ENCODE measurements around the gene RXRA.
A peak's percentile ranks its signal among the peaks of the same experiment; 100 is the strongest.

Gene RXRA

DNA sequence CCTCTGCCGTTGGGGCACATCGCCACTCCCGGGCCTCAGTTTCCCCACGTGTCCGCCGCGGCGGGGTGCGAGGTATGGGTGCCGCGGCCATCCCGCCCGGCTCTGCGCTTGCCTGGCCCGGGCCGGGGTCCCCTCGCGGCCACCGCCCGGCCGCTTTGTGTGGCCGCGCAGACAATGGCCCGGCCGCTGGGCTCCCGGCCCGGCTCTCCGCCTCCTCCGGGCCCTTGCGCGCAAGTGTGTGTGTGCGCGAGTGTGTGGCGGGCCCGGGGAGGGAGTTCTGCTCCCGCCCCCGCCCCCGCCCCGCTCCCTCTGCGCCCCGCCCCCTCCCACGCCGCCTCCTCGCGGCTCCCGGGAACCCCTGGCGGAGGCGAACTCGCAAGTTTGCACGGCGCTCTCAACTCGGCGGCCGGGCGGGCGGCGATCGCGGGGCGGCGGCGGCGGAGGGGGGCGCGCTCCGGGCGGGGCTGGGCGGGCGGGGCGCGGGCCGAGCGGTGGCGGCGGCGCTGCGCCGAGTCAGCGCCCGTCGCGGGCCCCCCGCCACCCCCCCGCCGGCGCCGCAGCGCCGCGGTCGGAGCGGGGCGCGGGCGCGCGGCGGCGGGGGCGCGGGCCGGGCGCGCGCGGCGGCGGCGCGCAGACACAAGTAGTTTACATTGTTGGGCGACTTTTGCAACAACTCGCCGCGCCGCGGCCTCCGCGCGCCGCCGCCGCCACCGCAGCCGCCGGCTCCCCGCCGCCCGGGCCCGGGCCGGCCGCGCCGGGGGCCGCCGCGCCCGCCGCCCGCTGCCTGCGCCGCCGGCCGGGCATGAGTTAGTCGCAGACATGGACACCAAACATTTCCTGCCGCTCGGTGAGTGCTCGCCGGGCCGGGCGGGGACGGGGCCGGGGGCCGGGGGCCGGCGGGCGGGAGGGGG, at the start of gene RXRA:
TSS of gene RXRA (plus strand) at position 643 of the 911 bp plus-strand sequence. CDS start at position 820, 177 bp downstream.
- peak; percentile 61 for DNase-seq (ENCODE audit: low read depth)

DNA sequence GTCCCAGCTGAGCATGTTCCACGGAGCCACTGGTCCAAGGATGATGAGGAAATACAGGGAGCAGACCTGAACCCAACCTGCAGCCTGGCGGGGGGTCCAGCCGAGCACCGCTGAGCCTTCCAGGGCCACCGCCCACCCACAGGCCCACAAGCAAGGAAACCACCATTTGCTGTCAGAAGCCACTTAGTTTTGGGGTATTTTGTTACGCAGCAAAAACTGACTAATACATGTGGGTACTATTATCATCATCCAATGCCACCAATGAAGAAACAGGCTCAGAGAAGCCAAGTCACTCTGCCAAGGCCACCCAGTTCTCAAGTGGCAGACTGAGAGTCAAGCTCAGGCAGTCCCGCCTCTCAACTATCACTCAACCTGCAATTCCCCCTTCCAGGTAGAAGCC, 48.0 kb upstream of the RXRA start:
- DNase-seq (ENCODE audit: low read depth), result no peak

DNA sequence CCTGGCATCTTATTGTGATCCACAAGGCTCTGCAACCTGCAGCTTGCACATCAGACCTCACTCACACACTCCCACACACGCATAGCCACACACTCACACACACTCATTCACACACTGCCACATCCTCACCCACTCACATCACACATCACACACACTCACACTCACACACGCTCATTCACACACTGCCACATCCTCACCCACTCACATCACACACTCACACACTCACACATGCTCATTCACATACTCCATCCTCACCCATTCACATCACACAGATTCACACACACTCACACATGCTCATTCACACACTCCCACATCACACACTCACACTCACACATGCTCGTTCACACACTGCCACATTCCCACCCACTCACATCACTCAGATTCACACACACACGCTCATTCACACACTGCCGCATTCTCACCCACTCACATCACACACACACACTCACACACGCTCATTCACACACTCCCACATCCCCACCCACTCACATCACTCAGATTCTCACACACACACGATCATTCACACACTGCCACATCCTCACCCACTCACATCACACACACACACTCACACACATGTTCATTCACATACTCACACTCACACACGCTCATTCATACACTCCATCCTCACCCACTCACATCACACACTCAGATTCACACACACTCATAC, 47.1 kb upstream of the RXRA start:
- DNase-seq (ENCODE audit: low read depth), result no peak

DNA sequence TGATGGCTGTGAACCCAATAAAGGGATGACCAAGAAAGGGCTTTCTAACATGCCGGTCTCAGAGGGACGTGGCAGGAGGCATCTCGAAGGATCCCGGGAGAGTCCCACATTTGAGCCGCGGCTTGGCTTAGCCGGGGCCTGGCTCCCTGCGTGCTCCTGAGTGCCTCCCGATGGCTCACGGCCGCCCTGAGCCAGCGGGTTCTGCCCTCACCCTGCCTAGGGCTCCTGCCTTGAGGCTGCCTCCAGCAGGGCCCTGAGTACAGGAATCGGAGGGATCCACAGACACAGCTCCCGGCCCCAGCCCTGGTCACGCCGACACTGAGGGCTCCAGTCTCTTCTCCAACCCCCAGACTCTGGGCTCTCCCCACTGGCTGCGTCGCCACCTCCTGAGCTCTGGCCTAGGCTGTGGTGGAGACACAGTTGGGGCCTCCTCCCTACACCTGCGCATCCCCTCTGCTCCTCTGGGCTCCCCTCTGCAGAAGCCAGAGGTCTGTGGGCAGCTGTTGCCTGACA, 44.1 kb upstream of the RXRA start:
- DNase-seq (ENCODE audit: low read depth), result no peak

DNA sequence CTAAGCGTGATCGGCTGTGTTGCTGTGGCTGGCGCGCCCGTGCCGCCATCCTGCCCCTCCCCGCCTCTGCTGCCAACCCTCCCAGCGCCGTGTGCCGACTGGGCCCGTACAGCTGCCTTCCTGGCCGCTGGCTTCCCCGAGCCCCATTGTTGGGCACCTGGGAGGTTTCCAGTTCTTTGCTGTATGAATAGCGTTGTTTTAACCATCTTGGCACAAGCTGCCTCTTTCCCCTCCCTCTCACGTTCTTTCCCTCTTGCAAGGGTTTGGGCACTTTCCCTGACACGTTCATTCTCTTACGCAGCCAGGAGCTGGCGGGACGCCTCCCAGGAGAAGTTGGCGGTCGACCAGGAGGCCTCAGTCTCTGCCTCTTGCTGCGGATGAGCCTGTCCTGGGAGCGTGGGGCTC, 43.1 kb upstream of the RXRA start:
- no peak for DNase-seq (ENCODE audit: low read depth)

DNA sequence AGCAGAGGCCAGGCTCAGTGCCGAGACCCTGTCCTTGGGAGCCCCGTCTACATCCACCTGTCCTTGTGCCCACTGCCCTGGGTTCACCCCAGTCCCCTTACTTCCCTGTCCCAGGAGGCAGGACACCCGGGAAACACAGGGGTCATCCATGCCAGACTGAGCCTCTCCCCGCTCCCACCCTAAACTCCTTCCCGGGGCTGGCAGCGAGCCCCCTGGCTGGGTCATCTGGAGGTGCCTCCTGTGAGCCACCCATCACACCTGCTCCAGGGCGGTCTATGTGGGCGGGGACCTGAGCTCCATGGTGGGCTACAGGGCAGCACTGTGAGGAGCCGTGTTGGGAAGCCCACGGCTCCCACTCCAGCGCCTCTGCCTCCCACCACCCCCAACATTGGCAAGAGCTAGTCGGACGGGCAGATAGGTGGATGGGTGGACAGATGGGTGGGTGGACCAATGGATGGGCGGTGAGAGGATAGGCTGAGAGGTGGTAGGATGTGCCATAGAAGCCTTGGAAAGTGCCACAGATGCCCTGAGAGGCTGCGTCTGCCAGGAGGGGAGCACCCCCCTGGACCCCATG, 42.5 kb upstream of the RXRA start:
- no peak for DNase-seq (ENCODE audit: low read depth)

DNA sequence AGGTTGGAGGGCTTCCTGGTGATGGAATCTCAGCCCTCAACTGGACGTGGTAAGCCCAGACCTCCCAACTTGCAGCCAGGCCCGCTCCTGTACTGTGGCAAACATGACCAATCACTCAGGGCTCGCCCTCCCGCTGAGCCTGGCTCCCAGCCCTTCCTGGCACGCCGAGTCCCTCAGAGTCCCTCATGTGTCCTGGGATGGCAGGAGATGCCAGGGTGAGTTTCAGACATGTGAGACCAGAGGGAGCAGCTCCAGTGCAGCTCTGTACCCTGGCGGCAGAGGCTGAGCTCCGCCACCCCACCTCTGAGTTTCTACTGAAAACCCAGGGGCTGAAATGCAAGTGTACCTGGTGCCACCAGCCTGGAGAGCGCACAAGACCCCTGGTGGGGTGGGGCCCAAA, 42.0 kb upstream of the RXRA start:
- DNase-seq (ENCODE audit: low read depth), result no peak

DNA sequence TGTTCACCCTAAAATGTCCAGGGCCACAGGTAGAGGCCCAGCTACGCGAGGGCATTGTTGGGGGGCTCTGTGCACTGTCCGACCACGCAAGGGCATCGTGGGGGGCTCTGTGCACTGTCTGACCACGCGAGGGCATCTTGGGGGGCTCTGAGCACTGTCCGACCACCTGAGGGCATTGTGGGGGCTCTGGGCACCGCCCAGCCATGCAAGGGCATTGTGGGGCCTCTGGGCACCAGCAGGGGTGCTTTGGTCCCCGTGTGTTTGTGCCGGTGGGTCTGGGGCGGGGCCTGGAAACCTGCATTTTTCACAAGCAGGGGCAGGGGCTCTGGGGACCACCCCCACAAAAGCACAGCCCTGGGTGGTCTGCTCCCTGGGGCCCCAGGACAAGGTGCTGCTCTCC, 41.5 kb upstream of the RXRA start:
- no peak for DNase-seq (ENCODE audit: low read depth)

DNA sequence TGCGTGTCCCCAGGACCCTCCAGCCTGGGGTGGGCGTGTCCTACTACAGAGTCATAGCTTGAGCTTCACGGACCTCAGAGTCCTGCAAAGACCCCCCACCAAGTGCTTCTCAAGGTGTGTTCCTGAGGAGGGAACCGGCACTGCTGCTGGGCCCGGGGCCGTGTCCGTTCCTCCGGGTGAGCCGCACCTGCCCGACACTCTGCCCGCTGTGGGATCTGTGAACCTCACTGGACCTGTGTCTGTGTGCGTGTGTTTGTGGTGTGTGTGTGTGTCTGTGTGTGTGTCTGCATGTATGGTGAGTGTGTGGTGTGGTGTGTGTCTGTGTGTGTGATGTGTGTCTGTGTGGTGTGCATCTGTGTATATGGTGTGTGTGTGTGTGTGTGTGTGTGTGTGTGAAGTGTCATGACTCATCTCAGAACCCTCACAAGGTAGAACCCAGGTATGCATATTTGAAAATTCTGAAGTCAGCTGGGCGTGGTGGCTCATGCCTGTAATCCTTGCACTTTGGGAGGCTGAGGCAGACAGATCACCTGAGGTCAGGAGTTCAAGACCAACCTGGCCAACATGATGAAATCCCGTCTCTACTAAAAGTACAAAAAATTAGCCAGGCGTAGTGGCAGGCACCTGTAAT, 40.9 kb upstream of the RXRA start:
- DNase-seq (ENCODE audit: low read depth), result no peak

DNA sequence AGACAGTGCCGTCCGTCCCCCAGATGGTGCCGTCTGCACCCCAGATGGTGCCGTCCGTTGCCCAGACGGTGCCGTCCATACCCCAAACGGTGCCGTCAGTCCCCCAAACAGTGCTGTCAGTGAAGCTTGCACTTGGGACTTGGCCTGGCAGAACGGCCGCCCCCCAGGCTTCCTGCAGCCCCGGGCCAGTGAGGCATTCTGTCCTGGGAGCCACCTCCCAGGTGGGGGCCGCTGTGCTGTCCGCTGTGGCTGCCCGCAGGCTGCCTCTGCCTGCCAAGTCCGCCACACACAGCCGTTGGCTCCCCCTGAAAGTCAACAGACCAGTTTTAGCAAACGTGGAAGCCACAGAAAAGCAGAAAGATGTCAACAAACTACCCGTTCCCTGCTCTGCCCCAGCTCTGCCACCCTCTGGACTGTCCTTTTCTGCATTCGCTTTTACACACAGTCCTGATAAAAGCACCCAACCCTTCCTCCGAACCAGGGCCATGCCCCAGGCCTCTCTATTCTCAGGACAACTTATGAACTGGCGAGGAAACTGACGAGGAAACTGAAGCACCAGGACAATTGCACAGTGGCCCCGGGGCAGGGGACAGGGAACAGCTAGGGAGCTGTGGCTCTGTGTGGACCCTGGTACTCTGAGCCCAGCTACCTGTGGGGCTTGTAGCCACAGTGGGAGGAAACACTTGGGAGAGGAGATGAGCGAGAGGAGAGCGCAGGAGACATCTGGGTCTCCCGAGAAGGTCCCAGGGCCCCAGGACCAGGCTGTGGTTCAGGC, 39.6 kb upstream of the RXRA start:
- DNase-seq (ENCODE audit: low read depth), result no peak

DNA sequence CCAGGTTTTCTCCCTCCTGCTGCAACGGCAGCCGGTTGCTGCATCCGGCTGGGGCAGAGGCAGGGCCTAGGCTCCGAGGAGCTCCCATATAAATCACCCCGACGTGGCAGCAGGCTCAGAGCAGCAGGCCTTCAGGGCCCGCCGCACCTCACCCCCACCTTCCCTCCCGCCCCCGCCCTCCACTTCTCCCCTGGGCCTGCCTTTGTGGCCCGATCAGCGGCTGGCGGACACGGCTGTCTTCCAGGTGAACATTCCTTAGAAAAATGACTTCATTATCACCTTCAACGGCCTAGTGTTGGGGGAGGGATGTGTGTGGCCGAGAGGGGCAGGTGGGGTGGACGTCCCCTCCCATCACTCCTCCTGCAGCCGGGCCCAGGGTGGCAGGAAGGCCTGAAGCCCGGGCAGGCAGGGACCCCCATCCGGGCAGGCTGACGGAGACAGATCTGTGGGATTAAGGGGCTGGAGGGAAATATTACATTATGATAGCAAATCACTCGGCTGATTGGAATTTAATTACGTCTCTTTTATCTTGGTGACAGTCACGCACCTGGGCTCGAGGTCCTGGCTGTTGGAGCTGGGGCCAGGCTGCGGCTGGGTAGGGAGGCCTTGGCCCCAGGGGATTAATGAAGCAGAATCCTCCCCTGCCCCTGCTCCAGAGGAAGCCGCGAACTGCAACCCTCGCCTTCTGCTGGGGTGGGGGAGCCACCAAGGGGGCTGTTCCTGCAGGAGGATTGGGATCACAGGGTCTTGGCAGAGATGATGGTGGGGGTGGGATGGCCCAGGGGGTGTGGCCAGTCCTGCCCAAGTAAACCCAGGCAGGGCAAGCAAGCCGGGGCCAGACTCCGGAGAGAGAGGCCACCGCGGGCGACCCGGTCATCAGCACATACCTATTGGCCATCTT, 38.4 kb upstream of the RXRA start:
- DNase-seq (ENCODE audit: low read depth), result no peak

DNA sequence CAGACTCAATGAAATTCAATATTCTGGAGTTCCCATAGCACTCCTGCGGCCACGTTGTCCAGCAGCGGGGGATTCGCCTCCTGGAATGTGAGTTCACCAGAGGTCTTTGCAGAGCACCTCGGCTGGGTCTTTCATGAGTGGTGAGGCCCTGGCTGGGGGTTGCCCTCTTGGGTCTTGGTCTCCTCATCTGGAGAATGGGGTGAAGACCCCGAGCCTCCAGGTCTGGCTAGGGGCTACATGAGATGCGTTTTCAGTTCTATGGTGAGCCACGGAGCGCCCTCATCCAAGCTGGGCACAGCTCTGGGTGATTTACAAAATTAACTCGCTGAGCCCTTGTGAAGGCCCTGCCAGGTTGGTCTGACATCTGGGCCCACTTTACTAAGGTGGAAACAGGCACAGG, 37.5 kb upstream of the RXRA start:
- DNase-seq (ENCODE audit: low read depth), result no peak

DNA sequence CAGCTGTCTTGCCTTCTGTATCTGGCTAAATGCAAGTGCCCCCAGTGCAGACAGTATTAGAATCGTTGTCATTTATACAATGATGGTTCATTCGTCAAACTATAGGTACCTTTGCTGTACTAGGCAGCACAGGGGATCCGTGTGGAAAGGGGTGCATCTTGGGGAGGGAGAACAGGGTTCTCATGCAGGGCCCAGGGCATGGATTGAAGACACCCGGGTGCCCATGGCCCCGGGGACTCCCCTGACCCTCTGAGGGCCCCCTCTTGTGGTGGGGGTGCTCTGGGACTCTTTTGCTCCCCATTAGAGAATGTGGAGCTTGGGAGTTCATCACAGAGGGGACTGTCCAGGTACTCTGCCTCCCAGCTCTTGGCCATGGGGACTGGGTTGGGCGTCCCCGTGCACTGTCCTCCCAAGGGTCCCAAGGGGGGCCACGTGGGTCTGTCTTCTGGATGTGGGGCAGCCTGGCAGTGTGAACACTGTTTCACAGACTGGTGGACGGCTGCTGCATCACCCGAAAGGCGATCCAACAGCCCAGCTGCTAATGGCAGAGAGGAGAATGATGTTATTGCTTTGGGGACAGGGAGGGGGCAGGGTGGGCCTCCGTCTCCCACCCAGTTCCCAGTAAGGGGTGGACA, 36.9 kb upstream of the RXRA start:
- DNase-seq (ENCODE audit: low read depth), result no peak

DNA sequence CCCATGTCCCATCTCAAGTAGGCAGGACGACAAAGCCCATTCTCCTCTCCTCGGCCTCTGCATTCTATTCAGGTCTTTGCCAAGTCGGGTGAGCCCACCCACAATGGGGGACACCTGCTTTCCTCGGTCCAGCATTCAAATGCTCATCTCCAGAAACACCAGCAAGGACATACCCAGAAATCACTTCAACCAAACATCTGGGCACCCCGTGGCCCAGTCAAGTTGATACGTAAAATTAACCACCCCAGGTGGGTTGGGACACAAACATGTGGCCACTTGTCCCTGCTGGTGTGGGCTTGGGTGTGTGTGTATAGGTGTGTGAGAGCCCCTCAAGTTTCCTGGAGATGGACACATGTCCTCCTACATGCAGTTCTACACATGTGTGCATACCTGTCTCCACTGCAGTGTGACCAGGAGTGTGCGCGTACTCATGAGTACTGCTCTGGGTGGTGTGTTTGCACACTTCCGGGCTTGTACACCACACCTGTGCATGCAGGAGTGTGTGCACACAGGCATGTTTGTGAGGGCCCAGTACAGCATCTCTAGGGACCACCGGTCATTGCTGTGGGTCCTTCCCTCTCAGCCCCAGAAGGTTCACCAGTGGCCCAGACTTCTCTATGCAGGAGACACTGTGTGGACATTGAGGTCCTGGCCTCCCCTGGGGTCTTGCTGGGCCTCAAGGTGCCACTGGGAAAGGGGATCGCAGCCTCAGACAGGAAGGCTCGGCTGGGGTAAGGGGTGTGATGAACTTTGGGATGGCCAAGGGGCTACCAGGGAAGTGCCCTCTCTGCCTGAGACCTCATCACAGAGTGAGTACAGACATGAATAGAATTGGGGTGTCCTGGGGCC, 35.4 kb upstream of the RXRA start:
- no peak for DNase-seq (ENCODE audit: low read depth)

DNA sequence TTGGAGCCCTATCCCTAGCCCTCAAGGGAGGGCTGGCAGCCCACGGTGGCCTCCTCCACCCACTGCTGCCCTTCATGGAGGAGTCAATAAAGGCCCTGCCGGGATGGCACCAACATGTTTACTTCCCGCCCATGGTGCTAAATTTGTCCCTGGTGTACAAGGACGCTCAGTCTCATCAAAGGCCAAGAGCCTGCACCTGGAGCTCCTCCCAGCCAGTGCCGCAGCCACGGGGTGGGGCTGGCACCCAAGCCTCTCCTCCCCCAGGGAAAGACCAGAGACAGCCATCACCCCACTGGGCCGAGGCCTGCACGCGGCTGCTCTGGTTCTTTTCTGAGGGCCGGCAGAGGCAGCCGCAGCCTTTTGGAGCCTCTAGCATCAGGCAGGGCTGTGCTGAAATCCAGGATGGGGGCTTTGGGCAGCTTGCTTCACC, 34.8 kb upstream of the RXRA start:
- DNase-seq (ENCODE audit: low read depth), result no peak

DNA sequence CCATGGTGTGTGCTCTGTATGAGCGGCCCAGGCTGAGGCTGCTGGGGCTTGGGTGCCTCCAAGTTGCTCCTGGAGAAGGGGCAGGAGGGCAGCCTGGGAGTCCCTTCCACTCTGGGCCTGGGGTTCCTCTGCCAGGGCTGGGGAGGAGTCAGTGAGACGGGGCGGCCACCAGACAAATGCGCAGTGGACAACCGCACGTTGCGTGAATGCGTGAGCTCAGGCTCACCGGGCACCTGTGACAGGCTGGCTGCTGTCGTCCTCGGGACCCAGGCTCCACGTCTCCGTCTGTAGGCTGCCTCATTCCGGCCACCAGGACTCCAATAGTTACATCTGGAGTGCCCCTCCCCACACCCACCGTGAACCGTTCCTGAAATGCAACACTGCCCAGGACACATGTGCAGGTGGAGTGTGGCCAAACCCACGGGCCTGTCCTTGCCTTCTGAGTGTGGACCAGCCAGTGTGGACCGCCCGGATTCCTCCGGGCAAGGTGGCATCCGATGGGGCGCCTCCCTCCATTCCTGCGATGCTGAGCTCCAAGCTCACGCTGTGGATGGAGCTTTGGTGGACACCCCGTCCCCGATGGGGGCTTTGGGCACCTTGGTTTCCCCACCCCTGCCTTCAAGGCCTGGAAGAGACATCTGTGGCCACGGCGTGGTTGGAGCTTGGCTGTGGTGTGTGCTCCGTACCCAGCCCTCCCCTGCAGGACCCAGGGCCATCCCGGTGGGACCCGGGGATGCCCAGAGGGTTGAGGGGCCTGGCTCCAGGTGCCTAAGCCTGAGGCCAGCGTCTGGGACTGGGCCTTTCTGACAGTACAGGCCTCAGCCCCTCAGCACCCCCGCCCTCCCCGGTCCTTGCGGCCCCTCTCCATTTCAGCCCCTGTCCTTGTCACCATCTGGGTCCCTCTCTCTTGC, 34.0 kb upstream of the RXRA start:
- no peak for DNase-seq (ENCODE audit: low read depth)

DNA sequence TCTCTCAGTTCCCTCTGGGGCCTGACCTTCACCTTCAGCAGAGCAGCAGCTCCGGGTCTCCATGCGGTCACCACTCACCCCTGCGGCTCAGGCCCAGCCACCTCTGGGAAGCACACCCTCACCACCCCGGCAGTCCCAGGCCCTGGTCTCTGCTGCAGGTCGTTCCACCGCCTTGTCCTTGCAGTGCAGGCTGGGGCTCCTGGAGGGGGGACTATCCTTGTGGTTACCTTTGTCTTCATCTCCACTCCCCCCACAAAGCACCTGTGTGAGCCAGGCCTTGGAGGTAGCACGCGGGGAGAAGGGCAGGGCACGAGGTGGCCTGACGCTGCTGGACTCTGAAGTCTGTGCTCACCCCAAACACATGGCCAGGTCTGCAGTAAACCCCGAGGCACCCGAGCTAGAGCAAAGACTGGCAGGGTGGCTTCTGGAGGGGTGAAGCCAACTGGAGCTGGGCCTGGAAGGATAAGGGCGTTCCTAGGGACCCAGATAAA, 33.2 kb upstream of the RXRA start:
- no peak for DNase-seq (ENCODE audit: low read depth)

DNA sequence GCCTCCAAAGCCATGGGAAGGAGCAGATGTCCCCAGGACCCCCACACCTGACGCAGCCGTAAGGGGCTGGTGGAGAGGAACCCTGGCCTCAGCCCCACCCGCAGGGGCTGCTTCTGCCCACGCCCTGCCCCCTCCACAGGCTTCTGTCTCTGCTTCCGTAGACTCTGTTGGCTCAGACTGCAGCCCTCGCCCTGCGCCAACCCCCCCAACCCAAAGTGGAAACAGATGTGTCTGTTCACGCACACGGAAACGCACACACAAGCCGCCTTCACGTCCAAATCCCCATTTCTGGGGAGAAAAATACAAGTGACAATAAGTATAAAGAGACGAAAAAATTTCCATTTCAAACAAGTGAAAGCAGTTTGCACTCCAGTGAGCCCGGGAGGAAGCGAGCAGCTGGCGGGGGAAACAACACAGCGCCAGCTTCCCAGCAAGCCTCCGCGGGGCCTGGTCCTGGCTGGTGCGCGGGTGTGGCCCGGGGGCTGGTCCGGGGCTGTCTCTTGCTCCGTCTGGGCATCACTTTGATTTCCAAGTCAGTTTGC, 32.6 kb upstream of the RXRA start:
- no peak for DNase-seq (ENCODE audit: low read depth)
